ENCODE measurements around the gene APOA4.

The APOA4 gene

GRCh38 chr11:116823031-116823843, at the start of gene APOA4:
APOA4 (minus strand) TSS chr11:116823304; CDS start chr11:116823191, 113 bp downstream.
- DNase-seq: no peak

DNA sequence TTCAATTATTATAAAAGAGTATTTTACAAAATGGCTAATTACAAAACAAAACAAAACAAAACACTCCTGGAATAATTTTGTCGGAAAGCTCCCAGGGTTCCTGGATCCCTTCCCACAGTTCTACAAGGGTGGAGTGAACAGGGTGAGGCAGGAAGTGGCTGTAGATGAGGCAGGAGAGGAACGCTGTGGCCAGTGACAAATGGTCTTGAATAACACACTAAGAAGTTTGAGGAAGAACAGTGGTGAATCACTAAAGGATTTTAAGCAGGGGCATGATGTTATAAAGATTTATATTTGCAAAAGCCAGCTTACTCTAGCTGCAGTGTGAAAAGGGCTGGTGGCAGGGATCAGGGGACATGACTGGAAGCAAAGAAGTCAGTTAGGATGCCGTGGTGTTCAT, 48.1 kb upstream of the APOA4 start:
- no peak for DNase-seq

DNA sequence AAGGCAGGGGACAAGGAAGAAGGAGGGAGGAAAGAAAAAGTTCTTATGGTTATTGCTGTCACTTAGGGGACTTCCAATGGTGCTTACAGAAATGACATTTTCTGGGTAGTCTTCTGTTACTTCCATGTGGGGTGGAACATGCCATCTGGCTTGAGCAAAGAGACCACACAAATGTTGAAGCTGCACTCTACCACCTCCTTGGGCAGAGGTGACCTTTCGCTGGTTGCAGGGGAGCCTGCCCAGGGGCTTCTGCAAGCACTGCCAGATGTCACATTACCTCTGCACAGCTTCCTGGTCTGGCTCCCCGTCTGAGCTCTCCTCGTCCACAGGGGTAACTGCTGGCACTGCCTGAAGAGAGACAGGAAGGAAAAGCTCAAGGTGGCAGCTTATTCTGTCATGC, 47.0 kb upstream of the APOA4 start:
- DNase-seq: no peak

GRCh38 chr11:116869610-116870009, 46.5 kb upstream of the APOA4 start:
- no peak for DNase-seq

GRCh38 chr11:116868066-116868465, 45.0 kb upstream of the APOA4 start:
- DNase-seq: no peak

GRCh38 chr11:116867619-116868018, 44.5 kb upstream of the APOA4 start:
- no peak for DNase-seq

DNA sequence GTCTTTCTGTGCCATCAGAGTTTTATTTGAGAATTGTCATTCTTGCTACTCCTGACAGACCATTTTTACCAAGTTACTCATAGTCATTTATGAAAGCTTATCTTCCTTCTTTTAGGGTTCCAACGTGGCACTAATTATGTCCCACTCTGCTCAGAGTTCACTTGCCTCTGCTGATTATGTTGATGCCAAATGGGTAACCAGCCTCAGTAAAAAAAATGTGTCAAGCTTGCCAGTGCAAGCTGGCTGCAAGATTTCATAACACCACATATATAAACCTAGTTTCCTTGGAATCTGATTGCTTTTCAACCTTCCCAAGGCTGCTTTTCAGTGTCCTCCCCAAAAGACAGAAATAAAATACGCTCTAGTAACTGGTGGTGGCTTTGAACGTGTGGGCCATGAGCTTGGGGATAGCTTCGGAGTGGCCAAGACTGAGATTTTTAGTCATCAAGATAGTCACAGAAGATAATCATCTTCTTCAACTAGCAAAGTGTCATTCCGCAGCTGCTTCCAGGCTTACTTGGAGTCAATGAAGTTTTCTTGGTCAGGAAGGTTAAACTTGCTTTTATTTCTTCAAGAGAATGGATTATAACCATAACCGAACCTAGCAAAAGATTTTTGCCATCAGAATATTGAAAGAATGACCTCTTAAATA, 43.8 kb upstream of the APOA4 start:
- no peak for DNase-seq

DNA sequence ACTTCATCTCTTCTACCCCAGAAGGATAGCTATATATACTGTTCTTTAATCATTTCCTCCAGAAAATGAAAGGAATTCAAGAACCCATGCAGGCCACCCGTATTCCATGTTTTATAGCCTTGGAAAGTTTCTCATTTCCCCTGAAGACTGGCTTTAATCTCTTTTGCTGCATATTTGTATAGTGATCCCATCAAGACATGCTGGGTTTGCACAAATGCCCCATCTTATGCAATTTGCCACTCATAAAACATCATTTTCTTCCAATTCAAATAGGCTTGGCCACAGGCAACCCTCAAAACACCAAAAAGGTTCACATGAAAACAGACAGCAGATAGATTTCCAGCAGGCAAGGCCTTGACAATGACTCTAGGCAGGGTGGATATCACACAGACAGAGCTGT, 42.6 kb upstream of the APOA4 start:
- DNase-seq: no peak

DNA sequence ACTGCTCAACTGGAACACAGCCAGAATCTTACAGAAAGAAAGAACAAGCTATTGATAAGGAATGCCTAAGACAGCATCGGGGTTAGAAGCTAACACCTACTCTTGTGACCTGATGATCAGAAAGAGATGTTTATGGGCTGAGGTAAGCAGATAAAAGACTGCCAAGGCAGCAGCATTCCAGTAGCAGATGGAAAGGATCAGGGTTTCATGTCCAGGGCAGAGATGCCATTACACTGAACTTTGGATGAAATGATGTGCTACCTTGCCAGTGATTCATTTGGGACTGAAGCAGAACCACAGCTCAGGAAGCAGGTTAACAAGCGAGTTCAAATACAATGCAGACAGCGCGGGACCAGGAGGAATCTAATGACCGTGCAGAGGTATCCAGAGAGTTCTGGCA, 41.4 kb upstream of the APOA4 start:
- no peak for DNase-seq

DNA sequence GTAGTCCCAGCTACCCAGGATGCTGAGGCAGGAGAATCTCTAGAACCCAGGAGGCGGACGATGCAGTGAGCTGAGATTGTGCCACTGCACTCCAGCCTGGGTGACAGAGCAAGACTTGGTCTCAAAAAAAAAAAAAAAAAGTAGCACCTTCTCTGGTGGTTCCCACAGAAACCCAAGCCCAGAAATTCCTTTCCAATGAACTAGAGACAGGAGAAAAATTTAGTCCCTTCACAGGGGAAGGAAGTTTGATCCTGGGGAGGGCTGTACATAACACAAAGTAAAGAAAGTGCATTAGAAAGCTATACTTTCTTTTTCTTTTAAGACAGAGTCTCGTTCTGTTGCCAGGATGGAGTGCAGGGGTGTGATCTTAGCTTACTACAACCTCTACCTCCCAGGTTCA, 39.8 kb upstream of the APOA4 start:
- DNase-seq: no peak

- no peak for DNase-seq
Observed at GRCh38 chr11:116862185-116862584, 39.1 kb upstream of the APOA4 start.

DNA sequence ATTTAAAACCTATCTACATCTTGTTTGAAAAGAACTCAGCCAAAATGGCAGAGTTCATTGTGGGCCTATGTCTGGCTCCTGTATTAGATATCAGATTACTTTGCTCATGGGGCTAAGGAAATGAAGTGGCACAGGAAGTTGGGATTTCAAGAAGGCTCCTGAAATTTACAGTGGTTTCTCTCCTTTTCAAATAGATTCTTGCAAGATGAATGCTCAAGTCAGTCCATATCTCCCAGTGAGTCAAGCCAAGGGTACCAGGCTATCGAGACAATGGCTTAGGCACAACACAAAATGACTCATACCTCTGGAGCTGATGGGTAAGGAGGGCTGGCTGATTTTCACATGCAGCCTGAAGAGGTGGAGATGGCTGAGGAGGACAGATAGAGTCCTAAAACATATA, 38.4 kb upstream of the APOA4 start:
- DNase-seq: no peak

DNA sequence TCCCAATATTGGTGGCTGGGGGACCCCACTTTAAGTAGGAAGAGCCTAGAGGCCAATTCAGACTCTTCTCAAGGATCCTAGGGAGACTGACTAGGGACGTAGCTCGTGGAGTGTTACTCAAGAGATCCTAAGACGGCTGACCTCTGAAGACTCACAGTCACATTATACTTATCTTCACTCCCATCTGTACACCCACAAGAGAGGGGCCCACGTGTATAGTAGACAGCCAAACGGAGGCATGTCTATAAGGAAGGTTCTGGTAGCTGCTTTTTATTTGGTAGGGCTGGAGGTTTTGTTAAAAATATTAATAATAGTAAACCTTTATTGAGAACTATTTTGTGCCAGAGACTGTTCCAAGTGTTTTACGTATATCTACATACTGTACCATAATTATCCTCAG, 37.2 kb upstream of the APOA4 start:
- DNase-seq: no peak

DNA sequence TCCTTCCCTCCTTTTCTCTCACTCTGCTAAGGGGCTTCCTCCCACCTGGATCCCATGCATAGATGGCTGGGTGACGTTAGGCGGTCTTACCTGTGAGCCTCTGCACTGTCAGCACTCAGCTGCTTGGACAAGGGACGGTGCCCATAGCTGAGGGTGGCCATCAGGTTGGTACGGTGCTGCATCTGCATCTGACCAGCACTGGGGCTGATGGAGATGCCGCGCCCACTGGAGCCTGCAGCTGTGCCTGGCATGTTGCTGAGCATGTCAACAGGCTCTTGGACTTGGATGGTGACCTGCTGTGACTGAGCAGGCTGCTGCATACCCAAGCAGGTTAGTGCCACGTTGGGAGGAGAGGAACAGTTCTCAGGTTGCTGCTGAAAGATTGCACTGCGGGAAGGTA, 36.1 kb upstream of the APOA4 start:
- no peak for DNase-seq

DNA sequence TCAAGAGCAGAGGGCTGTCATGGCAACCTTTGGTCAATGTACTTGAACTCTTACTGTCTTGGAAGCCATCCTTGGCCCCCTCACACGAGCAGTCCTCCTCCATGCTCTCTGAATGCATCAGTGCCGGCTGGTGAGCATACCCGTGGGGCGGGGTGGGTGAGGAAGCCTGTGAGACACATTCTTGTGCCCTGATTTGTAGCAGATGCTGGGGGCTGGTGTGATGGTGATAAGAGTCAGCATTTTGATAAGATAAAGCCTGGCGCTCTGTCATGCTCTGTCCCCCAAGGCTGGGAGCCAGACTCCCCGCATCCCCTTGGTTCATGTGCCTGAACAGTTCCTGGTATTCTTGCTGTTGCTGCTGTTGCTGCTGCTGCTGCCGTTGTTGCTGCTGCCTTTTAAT, 34.8 kb upstream of the APOA4 start:
- DNase-seq: no peak

GRCh38 chr11:116857316-116857715, 34.2 kb upstream of the APOA4 start:
- no peak for DNase-seq

DNA sequence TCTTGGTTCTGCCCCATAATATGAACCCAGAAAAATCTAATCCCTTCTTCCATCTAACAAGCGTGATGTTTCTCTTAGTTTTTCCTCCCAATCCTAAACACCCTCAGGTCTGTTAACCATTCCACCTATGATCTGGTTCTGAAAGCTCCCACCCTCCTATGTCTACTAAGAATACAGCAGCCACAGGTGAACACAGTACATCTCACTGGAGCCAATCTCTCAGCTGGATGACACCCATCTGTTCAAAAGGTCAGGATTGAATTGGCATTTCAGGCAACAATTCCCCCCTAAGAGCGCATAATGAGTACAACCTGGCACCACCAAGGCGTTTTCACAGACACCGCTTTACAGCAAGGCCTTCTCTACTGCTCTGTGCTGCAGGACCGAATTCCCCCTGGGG, 33.3 kb upstream of the APOA4 start:
- no peak for DNase-seq

GRCh38 chr11:116855413-116855812, 32.3 kb upstream of the APOA4 start:
- no peak for DNase-seq

DNA sequence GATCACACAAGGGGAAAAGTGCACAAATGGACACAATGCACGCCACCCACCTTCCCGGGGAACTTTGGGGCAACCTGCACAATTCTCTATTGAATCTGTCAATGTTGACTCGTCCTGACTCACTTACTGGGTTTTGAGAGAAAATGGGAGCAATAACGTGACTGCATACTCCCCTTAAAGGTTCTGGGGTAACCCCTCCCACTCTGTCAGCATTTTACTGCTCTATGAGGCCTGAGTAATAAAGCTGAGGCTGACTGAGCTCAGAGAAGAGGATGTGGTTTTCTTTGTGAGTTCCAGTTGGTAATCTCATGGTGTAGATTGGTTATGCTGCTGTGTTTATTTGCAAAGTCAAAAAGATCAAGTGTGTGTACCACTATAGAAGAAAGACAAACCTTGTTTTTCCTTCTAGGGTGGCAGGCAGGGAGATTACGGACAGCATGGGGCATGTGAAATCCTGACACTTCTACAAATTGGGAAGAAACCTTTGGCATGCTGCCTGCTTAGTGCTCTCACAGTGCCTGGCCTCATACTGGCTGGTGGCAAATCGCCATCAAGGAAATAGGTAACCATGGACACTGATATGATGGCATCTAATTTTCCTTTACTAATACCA, 30.5 kb upstream of the APOA4 start:
- peak; percentile 15 for DNase-seq

- no peak for DNase-seq
Observed at GRCh38 chr11:116852261-116853031, 29.3 kb upstream of the APOA4 start.

- DNase-seq: no peak
Observed at GRCh38 chr11:116851626-116852025, 28.5 kb upstream of the APOA4 start.

- no peak for DNase-seq
Observed at GRCh38 chr11:116849486-116849885, 26.4 kb upstream of the APOA4 start.

DNA sequence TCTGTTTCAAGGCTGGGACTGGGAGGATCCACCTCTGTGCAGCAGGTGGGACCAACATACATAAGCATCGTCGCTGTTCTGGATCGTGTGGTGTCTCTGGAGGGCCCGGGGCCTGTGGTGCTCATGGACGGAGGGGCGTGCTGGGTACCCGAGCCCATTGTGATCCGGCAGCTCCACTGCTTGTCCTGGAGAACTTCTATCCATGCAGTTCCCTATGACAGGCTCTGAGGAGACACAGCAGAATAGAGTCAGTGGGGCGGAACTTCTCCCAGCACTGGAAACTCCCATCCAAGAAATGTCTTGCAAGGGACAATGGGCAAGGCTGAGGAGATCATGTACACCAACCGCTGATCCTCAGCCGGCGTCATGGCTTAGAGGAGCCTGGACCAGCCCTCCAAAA, 26.0 kb upstream of the APOA4 start:
- DNase-seq: no peak

All from GOT3 (cell line).